ENCODE results near the gene HELZ2. TPM values are rescaled to one million over a fixed set of nuclear protein-coding genes. Genes with fewer than 3 reads are reported as not detected.

Gene HELZ2, protein sequence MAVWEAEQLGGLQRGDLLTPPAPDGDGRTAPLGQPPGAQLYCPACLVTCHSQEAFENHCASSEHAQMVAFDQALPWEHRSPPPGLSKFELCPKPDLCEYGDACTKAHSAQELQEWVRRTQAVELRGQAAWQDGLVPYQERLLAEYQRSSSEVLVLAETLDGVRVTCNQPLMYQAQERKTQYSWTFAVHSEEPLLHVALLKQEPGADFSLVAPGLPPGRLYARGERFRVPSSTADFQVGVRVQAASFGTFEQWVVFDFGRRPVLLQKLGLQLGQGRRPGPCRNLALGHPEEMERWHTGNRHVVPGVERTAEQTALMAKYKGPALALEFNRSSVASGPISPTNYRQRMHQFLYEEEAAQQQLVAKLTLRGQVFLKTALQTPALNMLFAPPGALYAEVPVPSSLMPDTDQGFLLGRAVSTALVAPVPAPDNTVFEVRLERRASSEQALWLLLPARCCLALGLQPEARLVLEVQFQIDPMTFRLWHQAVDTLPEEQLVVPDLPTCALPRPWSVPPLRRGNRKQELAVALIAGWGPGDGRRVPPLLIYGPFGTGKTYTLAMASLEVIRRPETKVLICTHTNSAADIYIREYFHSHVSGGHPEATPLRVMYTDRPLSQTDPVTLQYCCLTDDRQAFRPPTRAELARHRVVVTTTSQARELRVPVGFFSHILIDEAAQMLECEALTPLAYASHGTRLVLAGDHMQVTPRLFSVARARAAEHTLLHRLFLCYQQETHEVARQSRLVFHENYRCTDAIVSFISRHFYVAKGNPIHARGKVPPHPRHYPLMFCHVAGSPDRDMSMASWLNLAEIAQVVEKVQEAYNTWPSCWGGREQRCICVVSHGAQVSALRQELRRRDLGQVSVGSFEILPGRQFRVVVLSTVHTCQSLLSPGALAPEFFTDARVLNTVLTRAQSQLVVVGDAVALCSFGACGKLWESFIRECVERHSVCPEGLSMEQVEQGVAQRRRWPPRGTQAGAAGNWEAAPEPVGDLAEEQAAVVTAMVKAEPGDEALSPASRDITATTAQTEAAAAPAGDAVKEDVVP (N-terminal part only)
- total RNA-seq: 10 to 100 TPM; 16.3 to 33.7 (median 24.7) TPM

DNA sequence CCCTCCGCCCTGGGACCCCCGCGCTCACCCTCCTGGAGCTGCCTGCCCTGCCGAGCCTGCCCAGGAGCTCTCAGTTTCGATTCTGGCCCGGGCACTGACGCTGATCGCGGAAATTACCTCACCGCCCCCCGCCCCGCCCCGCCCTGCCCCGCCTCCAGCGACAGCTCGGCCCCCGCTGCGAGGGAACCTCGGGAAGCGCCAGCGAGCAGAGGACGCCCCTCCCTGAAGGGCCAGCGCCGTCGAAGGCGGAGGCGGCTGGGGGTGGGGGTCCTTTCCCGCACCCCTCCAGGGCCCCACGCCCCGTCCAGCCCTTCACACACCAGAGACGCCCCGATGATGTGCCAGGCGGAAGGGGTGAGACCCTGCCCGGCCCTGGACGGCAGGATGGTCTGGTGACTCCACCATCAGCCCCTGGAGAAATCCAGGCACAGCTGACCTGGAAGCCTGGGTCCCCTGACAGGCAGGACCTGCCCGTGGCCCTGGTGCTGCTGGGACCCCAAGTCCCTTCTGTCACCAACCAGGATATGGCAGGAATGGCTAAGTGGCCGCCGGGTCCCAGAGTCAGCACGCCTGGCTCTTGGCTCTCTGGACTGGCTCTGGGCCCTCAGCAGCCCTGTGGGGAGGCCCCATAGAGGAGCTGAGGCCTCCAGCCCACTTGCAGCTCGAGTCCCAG is at the start of gene HELZ2:
TSS of gene HELZ2 (minus strand) at position 84 of the 673 bp plus-strand sequence. CDS start 1,854 bp downstream, outside the sequence.
- WGBS, 2 donors: 17 to 83% methylated on average over 3 to 5 of the region's 40 CpGs
- H3K4me1 ChIP-seq: peaks cover 0 to 27% (median 12%) of the 10 kb centered on the region in 4 donors
- peaks cover 0 to 3% of the 10 kb centered on the region in 2 donors for H3K27me3 ChIP-seq
- peak within 1 kb of the TSS; percentile 69 to 89 (median 82) for H3K4me3 ChIP-seq
- H3K27ac ChIP-seq: peak within 1 kb of the TSS; percentile 67 to 92 (median 80)
- peak; percentile 47 to 63 for DNase-seq (ENCODE audit: low spot score in 2 of 2)
- TF ChIP-seq POLR2A (IDR thresholded peaks at IDR 0.05) (no peak), EP300 (IDR thresholded peaks at IDR 0.05) (peak in 1 of 2 donors; percentile 55), CTCF (IDR thresholded peaks at IDR 0.05) (no peak)
- peaks cover 0 to 19% (median 0%) of the 10 kb centered on the region in 3 donors for H3K36me3 ChIP-seq
- no peaks in the 10 kb centered on the region for H3K9me3 ChIP-seq

DNA sequence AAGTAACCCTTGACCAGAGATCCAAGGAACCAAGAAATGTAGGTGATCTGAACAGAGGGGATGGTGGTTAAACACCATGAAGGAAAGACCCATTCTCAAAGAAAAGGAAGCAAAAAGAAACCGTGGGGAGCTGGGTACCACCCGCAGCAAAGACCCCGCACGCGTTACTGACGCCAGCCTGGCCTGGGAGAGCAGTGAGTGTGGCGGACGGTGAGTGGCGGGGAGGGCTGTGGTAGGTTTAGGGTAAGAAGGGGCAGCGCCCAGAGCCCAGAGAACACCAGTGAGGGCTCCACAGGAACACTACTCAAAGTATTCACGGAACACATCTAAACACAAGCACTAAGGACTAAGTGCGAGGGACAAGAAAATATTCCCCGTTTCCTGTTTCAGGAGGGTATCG is 48.7 kb upstream of the HELZ2 start:
- Histone ChIP-seq H3K27me3 (no peaks in the 10 kb centered on the region), H3K9me3 (no peaks in the 10 kb centered on the region), H3K4me1 (peaks cover 0 to 39% (median under 1%) of the 10 kb centered on the region in 4 donors), H3K27ac (no peak overlapping the region), H3K36me3 (peaks cover 0 to 22% (median 2%) of the 10 kb centered on the region in 3 donors), H3K4me3 (no peak overlapping the region)
- TF ChIP-seq EP300 (IDR thresholded peaks at IDR 0.05) (no peak), CTCF (IDR thresholded peaks at IDR 0.05) (no peak), POLR2A (IDR thresholded peaks at IDR 0.05) (no peak)
- no peak for DNase-seq (ENCODE audit: low spot score in 2 of 2)
- 91 to 95% methylated on average over 14 of the region's 14 CpGs for WGBS, 2 donors

DNA sequence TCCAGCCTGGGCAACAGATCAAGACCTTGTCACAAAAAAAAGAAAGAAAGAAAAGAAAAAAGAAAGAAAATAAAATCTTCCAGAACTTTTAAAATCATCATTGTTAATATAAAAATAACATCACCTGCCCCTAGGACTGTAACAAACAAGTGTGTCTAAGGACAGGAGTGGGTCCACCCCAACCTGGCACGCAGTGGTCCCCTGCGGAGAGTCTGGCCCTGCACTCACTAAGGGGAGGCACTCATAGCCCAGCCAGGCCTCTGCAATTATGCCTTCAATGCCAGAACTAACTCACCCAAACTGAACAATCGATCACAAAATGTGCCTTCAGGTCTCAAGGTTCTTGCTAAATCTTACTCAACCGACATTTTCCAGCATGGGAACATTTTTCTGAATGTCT is 48.1 kb upstream of the HELZ2 start:
- no peak for DNase-seq (ENCODE audit: low spot score in 2 of 2)
- peaks cover 0 to 35% (median 0%) of the 10 kb centered on the region in 4 donors for H3K4me1 ChIP-seq
- H3K9me3 ChIP-seq: no peaks in the 10 kb centered on the region
- H3K36me3 ChIP-seq: peaks cover 0 to 29% (median 9%) of the 10 kb centered on the region in 3 donors
- 84 to 95% methylated on average over 4 of the region's 4 CpGs for WGBS, 2 donors
- H3K4me3 ChIP-seq: no peak overlapping the region
- no peaks in the 10 kb centered on the region for H3K27me3 ChIP-seq
- TF ChIP-seq EP300 (IDR thresholded peaks at IDR 0.05): no peak
- no peak overlapping the region for H3K27ac ChIP-seq

DNA sequence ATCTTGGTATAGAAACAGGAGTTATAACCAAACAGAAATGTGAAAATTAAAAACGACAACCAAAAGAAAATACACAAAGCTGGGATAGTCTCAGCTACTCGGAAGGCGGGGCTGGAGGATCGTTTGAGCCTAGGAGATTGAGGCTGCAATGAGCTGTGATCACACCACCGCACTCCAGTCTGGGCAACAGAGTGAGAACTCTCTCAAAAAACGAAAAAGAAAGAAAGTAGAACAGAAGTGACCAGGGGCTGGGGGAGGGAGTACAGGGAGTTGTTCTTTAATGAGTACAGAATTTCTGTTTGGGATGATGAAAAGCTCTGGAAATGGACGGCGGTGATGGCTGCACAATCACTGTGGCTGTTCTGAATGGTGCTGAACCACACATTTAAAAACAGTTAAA is 47.0 kb upstream of the HELZ2 start:
- H3K4me1 ChIP-seq: peaks cover 0 to 34% (median 0%) of the 10 kb centered on the region in 4 donors
- peaks cover 0 to 40% (median 11%) of the 10 kb centered on the region in 3 donors for H3K36me3 ChIP-seq
- 72 to 78% methylated on average over 8 of the region's 8 CpGs for WGBS, 2 donors
- no peak overlapping the region for H3K27ac ChIP-seq
- no peak for DNase-seq (ENCODE audit: low spot score in 2 of 2)
- TF ChIP-seq POLR2A (IDR thresholded peaks at IDR 0.05): no peak
- TF ChIP-seq CTCF (IDR thresholded peaks at IDR 0.05): no peak
- TF ChIP-seq EP300 (IDR thresholded peaks at IDR 0.05): no peak
- H3K9me3 ChIP-seq: no peaks in the 10 kb centered on the region
- H3K27me3 ChIP-seq: no peaks in the 10 kb centered on the region
- no peak overlapping the region for H3K4me3 ChIP-seq

DNA sequence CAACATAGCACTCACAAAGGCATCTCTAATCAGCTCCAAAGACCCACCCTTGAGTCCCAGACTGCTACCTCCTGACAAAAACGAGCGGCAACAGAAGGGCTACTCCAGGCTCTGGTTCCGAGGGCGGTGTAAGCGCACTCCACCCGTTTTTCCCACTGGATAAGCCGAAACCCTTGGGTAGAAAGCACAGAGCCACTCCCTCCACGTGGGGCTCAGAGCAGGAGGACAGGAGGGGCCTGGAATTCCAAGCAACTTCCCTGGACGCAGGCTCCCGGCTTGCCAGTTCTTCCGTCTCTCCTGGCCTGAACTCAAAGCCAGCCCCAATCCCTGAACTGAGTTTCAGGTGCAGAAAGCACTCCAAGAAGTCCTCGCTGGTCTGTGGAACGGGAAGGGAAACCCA is 45.5 kb upstream of the HELZ2 start:
- Histone ChIP-seq H3K36me3 (peaks cover 0 to 55% (median 11%) of the 10 kb centered on the region in 3 donors), H3K4me3 (no peak overlapping the region), H3K27ac (no peak overlapping the region), H3K9me3 (no peaks in the 10 kb centered on the region), H3K27me3 (no peaks in the 10 kb centered on the region), H3K4me1 (peaks cover 0 to 20% (median 0%) of the 10 kb centered on the region in 4 donors)
- DNase-seq (ENCODE audit: low spot score in 2 of 2): no peak
- 70 to 82% methylated on average over 12 to 13 of the region's 13 CpGs for WGBS, 2 donors
- no peak for TF ChIP-seq EP300 (IDR thresholded peaks at IDR 0.05)
- TF ChIP-seq CTCF (IDR thresholded peaks at IDR 0.05): no peak
- TF ChIP-seq POLR2A (IDR thresholded peaks at IDR 0.05): no peak
